WERI-Rb-1 (cell line): ENCODE measurements around the gene NAV2.

Experiments
- DNase-seq: peaks from one replicate; pipeline ENCODE4 v3.0.0-alpha.2; 2020
- H3K27ac ChIP-seq: fragments of 250-450 bp; sonication (Bioruptor Pico); 2 replicates; pipeline ENCODE4 v1.5.1; 2020; ENCODE audit warnings: mild to moderate bottlenecking, moderate library complexity
- H3K27me3 ChIP-seq: fragments of 250-450 bp; sonication (Bioruptor Pico); 2 replicates; pipeline ENCODE4 v1.5.1; 2021; ENCODE audit warnings: mild to moderate bottlenecking, low read depth, moderate library complexity; ENCODE audit not compliant: insufficient read depth, severe bottlenecking
- H3K36me3 ChIP-seq: fragments of 250-450 bp; sonication (Bioruptor Pico); 2 replicates; pipeline ENCODE4 v1.5.1; 2020; ENCODE audit warnings: mild to moderate bottlenecking, moderate library complexity
- H3K4me3 ChIP-seq: 2 replicates; pipeline ENCODE4 v1.5.1; 2011; ENCODE audit warnings: low read depth, mild to moderate bottlenecking, control low read depth, low read length
- H3K9me3 ChIP-seq: fragments of 250-450 bp; sonication (Bioruptor Pico); 2 replicates; pipeline ENCODE4 v1.5.1; 2021; ENCODE audit warnings: mild to moderate bottlenecking, moderate library complexity; ENCODE audit not compliant: severe bottlenecking
- TF ChIP-seq, protein P1 (sequence below): IDR thresholded peaks from 2 replicates; pipeline ENCODE4 v1.5.1; 2011; ENCODE audit warnings: low read depth, mild to moderate bottlenecking, control low read depth, inconsistent platforms, low read length

The NAV2 gene

GRCh38 chr11:19734171-19734570, 21.5 kb downstream of the NAV2 start:
- DNase-seq, result no peak
- Histone ChIP-seq H3K27me3 (peaks cover 78% of the 10 kb centered on the region), H3K4me3 (no peak overlapping the region), H3K36me3 (no peaks in the 10 kb centered on the region), H3K9me3 (no peaks in the 10 kb centered on the region), H3K27ac (no peak overlapping the region)
- TF ChIP-seq, protein P1, sequence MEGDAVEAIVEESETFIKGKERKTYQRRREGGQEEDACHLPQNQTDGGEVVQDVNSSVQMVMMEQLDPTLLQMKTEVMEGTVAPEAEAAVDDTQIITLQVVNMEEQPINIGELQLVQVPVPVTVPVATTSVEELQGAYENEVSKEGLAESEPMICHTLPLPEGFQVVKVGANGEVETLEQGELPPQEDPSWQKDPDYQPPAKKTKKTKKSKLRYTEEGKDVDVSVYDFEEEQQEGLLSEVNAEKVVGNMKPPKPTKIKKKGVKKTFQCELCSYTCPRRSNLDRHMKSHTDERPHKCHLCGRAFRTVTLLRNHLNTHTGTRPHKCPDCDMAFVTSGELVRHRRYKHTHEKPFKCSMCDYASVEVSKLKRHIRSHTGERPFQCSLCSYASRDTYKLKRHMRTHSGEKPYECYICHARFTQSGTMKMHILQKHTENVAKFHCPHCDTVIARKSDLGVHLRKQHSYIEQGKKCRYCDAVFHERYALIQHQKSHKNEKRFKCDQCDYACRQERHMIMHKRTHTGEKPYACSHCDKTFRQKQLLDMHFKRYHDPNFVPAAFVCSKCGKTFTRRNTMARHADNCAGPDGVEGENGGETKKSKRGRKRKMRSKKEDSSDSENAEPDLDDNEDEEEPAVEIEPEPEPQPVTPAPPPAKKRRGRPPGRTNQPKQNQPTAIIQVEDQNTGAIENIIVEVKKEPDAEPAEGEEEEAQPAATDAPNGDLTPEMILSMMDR, result no peak

- no peak for DNase-seq
- Histone ChIP-seq H3K27me3 (peaks cover 76% of the 10 kb centered on the region), H3K4me3 (no peak overlapping the region), H3K36me3 (no peaks in the 10 kb centered on the region), H3K9me3 (no peaks in the 10 kb centered on the region), H3K27ac (no peak overlapping the region)
- TF ChIP-seq, protein P1, result no peak
These were observed 22.7 kb downstream of the NAV2 start for GRCh38 chr11:19735157-19735908.

GRCh38 chr11:19735909-19736498, 23.4 kb downstream of the NAV2 start:
- no peak for DNase-seq
- Histone ChIP-seq H3K27me3 (peaks cover 70% of the 10 kb centered on the region), H3K9me3 (no peaks in the 10 kb centered on the region), H3K4me3 (no peak overlapping the region), H3K36me3 (no peaks in the 10 kb centered on the region), H3K27ac (no peak overlapping the region)
- TF ChIP-seq, protein P1, result no peak

DNA sequence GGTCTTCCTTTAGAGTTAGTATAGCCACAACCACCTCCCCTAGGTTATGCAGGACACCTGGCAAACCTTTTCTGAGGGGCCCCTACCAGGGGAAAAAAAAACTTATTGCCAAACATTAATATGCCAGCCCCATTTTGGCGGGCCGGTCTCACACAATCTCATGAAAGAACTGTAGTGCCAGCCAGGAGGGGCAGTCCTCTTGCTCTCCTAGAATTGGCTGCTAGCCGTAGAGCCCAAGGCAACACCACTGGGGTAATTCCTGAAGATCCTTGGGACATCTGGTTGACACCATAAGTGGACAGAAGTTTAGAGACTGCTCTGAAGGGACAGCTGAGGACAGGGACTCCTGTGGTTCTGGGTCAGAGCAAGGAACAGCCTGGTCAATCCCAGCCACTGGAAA, 24.2 kb downstream of the NAV2 start:
- TF ChIP-seq, protein P1, result no peak
- Histone ChIP-seq H3K9me3 (no peaks in the 10 kb centered on the region), H3K4me3 (no peak overlapping the region), H3K27me3 (peaks cover 64% of the 10 kb centered on the region), H3K36me3 (no peaks in the 10 kb centered on the region), H3K27ac (no peak overlapping the region)
- DNase-seq, result no peak

DNA sequence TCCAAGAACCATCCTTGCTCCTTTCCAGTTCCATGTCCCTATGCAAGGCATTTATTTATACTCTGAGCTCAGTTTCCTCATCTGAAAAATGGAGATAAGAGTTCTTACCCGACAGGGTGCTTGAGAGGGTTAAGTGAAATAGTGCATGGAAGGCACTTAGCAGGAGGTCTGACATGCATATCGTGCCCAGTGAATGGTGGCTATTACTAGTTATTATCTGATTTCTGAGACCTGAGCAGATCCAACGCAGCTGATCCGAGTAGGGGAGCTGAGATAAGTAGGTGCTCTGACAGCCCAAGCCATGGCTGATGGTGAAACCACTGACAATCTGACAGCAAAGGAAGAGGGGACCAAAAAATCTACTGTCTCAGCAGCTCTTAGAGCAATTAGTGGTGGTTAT, 24.9 kb downstream of the NAV2 start:
- Histone ChIP-seq H3K27me3 (peaks cover 63% of the 10 kb centered on the region), H3K36me3 (no peaks in the 10 kb centered on the region), H3K9me3 (no peaks in the 10 kb centered on the region), H3K27ac (no peak overlapping the region), H3K4me3 (no peak overlapping the region)
- TF ChIP-seq, protein P1, result no peak
- DNase-seq, result no peak
